ENCODE data around the gene PHACTR4.

Gene PHACTR4

GRCh38 chr1:28482702-28483101 lies 113.2 kb downstream of the PHACTR4 start:
- DNase-seq (ENCODE audit: low spot score) = no peak
- no peak for TF ChIP-seq CTCF (IDR thresholded peaks at IDR 0.05; ENCODE audit: extremely low read depth, insufficient read depth, missing control alignments)
- in situ Hi-C loops (cut with MboI; ENCODE audit: low pct_unique_long_range_greater_than_20kb, low sequenced_read_pairs, unreplicated experiment) = no loop called here

- DNase-seq (ENCODE audit: low spot score) = no peak
- TF ChIP-seq CTCF (IDR thresholded peaks at IDR 0.05; ENCODE audit: extremely low read depth, insufficient read depth, missing control alignments) = no peak
- in situ Hi-C loops (cut with MboI; ENCODE audit: low pct_unique_long_range_greater_than_20kb, low sequenced_read_pairs, unreplicated experiment) = no loop called here
Measured at GRCh38 chr1:28494737-28495136, 125.2 kb downstream of the PHACTR4 start.

GRCh38 chr1:28499553-28499952 lies 130.0 kb downstream of the PHACTR4 start:
- no peak for DNase-seq (ENCODE audit: low spot score)
- no peak for TF ChIP-seq CTCF (IDR thresholded peaks at IDR 0.05; ENCODE audit: extremely low read depth, insufficient read depth, missing control alignments)
- in situ Hi-C loops (cut with MboI; ENCODE audit: low pct_unique_long_range_greater_than_20kb, low sequenced_read_pairs, unreplicated experiment) = no loop called here

- no peak for DNase-seq (ENCODE audit: low spot score)
- no peak for TF ChIP-seq CTCF (IDR thresholded peaks at IDR 0.05; ENCODE audit: extremely low read depth, insufficient read depth, missing control alignments)
- in situ Hi-C loops (cut with MboI; ENCODE audit: low pct_unique_long_range_greater_than_20kb, low sequenced_read_pairs, unreplicated experiment) = no loop called here
Measured at GRCh38 chr1:28501925-28502324, 132.4 kb downstream of the PHACTR4 start.

- no peak for TF ChIP-seq CTCF (IDR thresholded peaks at IDR 0.05; ENCODE audit: extremely low read depth, insufficient read depth, missing control alignments)
- DNase-seq (ENCODE audit: low spot score) = no peak
- in situ Hi-C loops (cut with MboI; ENCODE audit: low pct_unique_long_range_greater_than_20kb, low sequenced_read_pairs, unreplicated experiment) = no loop called here
Measured at GRCh38 chr1:28503117-28503516, 133.6 kb downstream of the PHACTR4 start.

- in situ Hi-C loops (cut with MboI; ENCODE audit: low pct_unique_long_range_greater_than_20kb, low sequenced_read_pairs, unreplicated experiment) = no loop called here
Measured at GRCh38 chr1:28505406-28506187, 136.1 kb downstream of the PHACTR4 start, which contains the start of gene RCC1. TSS of gene RCC1 (plus strand) at chr1:28506043. CDS start at chr1:28529867, 23,824 bp downstream.

More at GRCh38 chr1:28505406-28506187, 136.1 kb downstream of the PHACTR4 start, which contains the start of gene RCC1:
- TF ChIP-seq CTCF (IDR thresholded peaks at IDR 0.05; ENCODE audit: extremely low read depth, insufficient read depth, missing control alignments) = no peak
- DNase-seq (ENCODE audit: low spot score) = peak; percentile 95
